HG02642 (cell line): ENCODE data around the gene CES2.

ENCODE experiments used
- ATAC-seq: cut with Tn5 transposase; IDR thresholded peaks from one replicate; pipeline ENCODE4 v1.9.1; 2021; ENCODE audit warnings: mild to moderate bottlenecking; ENCODE audit not compliant: unreplicated experiment, poor library complexity

Gene CES2

GRCh38 chr16:66918355-66918754 lies 17.0 kb upstream of the CES2 start:
- no peak for ATAC-seq

GRCh38 chr16:66918803-66919568 lies 16.3 kb upstream of the CES2 start, which contains the start of gene CDH16:
TSS of gene CDH16 (minus strand) at chr16:66918885. CDS start at chr16:66918065, 820 bp downstream.
- ATAC-seq, result no peak

GRCh38 chr16:66919569-66920298 lies 15.6 kb upstream of the CES2 start:
- ATAC-seq, result no peak

GRCh38 chr16:66920299-66920590 lies 15.1 kb upstream of the CES2 start:
- no peak for ATAC-seq

- no peak for ATAC-seq
Observed at GRCh38 chr16:66920924-66921680, 14.2 kb upstream of the CES2 start.

GRCh38 chr16:66921729-66922450 lies 13.4 kb upstream of the CES2 start:
- no peak for ATAC-seq

- ATAC-seq, result no peak
Observed at GRCh38 chr16:66923247-66923731, 12.0 kb upstream of the CES2 start.

- no peak for ATAC-seq
Observed at GRCh38 chr16:66923866-66924265, 11.4 kb upstream of the CES2 start.

- no peak for ATAC-seq
Observed at GRCh38 chr16:66924527-66925321, 10.6 kb upstream of the CES2 start.

GRCh38 chr16:66925322-66925840 lies 9.9 kb upstream of the CES2 start, which contains the start of gene RRAD:
TSS of gene RRAD (minus strand) at chr16:66925535. CDS start at chr16:66925179, 356 bp downstream.
- ATAC-seq, result no peak

GRCh38 chr16:66926171-66926947 lies 9.0 kb upstream of the CES2 start:
- no peak for ATAC-seq

- ATAC-seq, result no peak
Observed at GRCh38 chr16:66926961-66927436, 8.3 kb upstream of the CES2 start.

GRCh38 chr16:66927918-66928649 lies 7.2 kb upstream of the CES2 start:
- ATAC-seq, result no peak

- ATAC-seq, result no peak
Observed at GRCh38 chr16:66928702-66929388, 6.5 kb upstream of the CES2 start.

- no peak for ATAC-seq
Observed at GRCh38 chr16:66930189-66930588, 5.1 kb upstream of the CES2 start.

GRCh38 chr16:66931665-66932064 lies 3.7 kb upstream of the CES2 start:
- ATAC-seq, result no peak

GRCh38 chr16:66932076-66932475 lies 3.2 kb upstream of the CES2 start:
- no peak for ATAC-seq
